NB4 (cell line): ENCODE results near the gene ZDHHC4.

ENCODE experiments used
- CTCF ChIP-seq: IDR thresholded peaks from one replicate; pipeline ENCODE4 v1.5.1; 2012; ENCODE audit warnings: low read depth, low read length
- POLR2A ChIP-seq: IDR thresholded peaks from 2 replicates; pipeline ENCODE4 v1.6.1; 2011; ENCODE audit warnings: mild to moderate bottlenecking; ENCODE audit not compliant: insufficient read length; ENCODE audit errors: extremely low read depth

GRCh38 chr7:6579446-6579845, 2.2 kb downstream of the ZDHHC4 start:
- TF ChIP-seq CTCF (peak; percentile 67), POLR2A (no peak)
